BLaER1 (cell line): ENCODE measurements around the gene FSD2.
A peak's percentile ranks its signal among the peaks of the same experiment; 100 is the strongest.

Experiments
- H3K27ac ChIP-seq: shearing (Covaris generic); formaldehyde crosslinking; 2 replicates; pipeline ENCODE4 v1.8.1; 2022
- H3K27me3 ChIP-seq: shearing (Covaris generic); formaldehyde crosslinking; 2 replicates; pipeline ENCODE4 v1.8.1; 2022
- H3K36me3 ChIP-seq: shearing (Covaris generic); formaldehyde crosslinking; 2 replicates; pipeline ENCODE4 v1.8.1; 2022
- H3K4me1 ChIP-seq: shearing (Covaris generic); formaldehyde crosslinking; 2 replicates; pipeline ENCODE4 v1.8.1; 2022
- H3K4me2 ChIP-seq: shearing (Covaris generic); formaldehyde crosslinking; 2 replicates; pipeline ENCODE4 v1.8.1; 2022
- H3K4me3 ChIP-seq: shearing (Covaris generic); formaldehyde crosslinking; 2 replicates; pipeline ENCODE4 v1.8.1; 2022
- H3K9ac ChIP-seq: shearing (Covaris generic); formaldehyde crosslinking; 2 replicates; pipeline ENCODE4 v1.8.1; 2022
- H3K9me3 ChIP-seq: shearing (Covaris generic); formaldehyde crosslinking; 2 replicates; pipeline ENCODE4 v1.8.1; 2022
- H4K20me1 ChIP-seq: shearing (Covaris generic); formaldehyde crosslinking; 2 replicates; pipeline ENCODE4 v1.8.1; 2022
- Cebpa-rat ChIP-seq: shearing (Covaris generic); IDR thresholded peaks from 2 replicates; pipeline ENCODE4 v1.8.1; 2022

Gene FSD2

GRCh38 chr15:82805994-82806406 lies at the start of gene FSD2:
FSD2 (minus strand) TSS chr15:82806069; CDS start chr15:82787390, 18,679 bp downstream.
- Histone ChIP-seq H3K9ac (no peak within 1 kb of the TSS), H3K4me1 (peaks cover 59% of the 10 kb centered on the region), H3K27ac (peak within 1 kb of the TSS; percentile 36), H3K36me3 (no peaks in the 10 kb centered on the region), H3K4me2 (peak within 1 kb of the TSS; percentile 80), H3K4me3 (peak within 1 kb of the TSS; percentile 37; the same call in 1 of the 2 replicates), H3K9me3 (no peaks in the 10 kb centered on the region), H4K20me1 (peaks cover 13% of the 10 kb centered on the region), H3K27me3 (no peaks in the 10 kb centered on the region)
- TF ChIP-seq Cebpa-rat, result no peak

- no peaks in the 10 kb centered on the region for H3K9me3 ChIP-seq
- TF ChIP-seq Cebpa-rat, result no peak
These were observed 48.7 kb upstream of the FSD2 start for GRCh38 chr15:82854554-82854953.

GRCh38 chr15:82852941-82853561 lies 47.2 kb upstream of the FSD2 start:
- Histone ChIP-seq H3K27ac (peak overlapping the region; percentile 33; the same call in 1 of the 2 replicates), H4K20me1 (no peaks in the 10 kb centered on the region), H3K9me3 (no peaks in the 10 kb centered on the region), H3K9ac (no peak overlapping the region), H3K27me3 (no peaks in the 10 kb centered on the region), H3K4me3 (no peak overlapping the region), H3K4me2 (peak overlapping the region; percentile 70), H3K36me3 (no peaks in the 10 kb centered on the region), H3K4me1 (peaks cover 88% of the 10 kb centered on the region)
- TF ChIP-seq Cebpa-rat, result no peak

More at GRCh38 chr15:82854554-82854953, 48.7 kb upstream of the FSD2 start:
- Histone ChIP-seq H3K4me1 (peaks cover 74% of the 10 kb centered on the region), H3K27me3 (no peaks in the 10 kb centered on the region), H3K9ac (no peak overlapping the region), H3K27ac (no peak overlapping the region), H3K4me2 (no peak overlapping the region), H4K20me1 (no peaks in the 10 kb centered on the region), H3K4me3 (no peak overlapping the region), H3K36me3 (no peaks in the 10 kb centered on the region)

- no peaks in the 10 kb centered on the region for H3K36me3 ChIP-seq
- no peak for TF ChIP-seq Cebpa-rat
- no peak overlapping the region for H3K9ac ChIP-seq
- H3K27me3 ChIP-seq, result no peaks in the 10 kb centered on the region
- H3K4me3 ChIP-seq, result no peak overlapping the region
- peaks cover 98% of the 10 kb centered on the region for H3K4me1 ChIP-seq
- H4K20me1 ChIP-seq, result no peaks in the 10 kb centered on the region
- H3K9me3 ChIP-seq, result no peaks in the 10 kb centered on the region
- H3K27ac ChIP-seq, result no peak overlapping the region
- peak overlapping the region; percentile 70 for H3K4me2 ChIP-seq
These were observed 46.2 kb upstream of the FSD2 start for GRCh38 chr15:82851981-82852511.

GRCh38 chr15:82851306-82851850 lies 45.5 kb upstream of the FSD2 start:
- Histone ChIP-seq H3K27ac (no peak overlapping the region), H3K4me1 (peaks cover 99% of the 10 kb centered on the region), H3K36me3 (no peaks in the 10 kb centered on the region), H3K27me3 (no peaks in the 10 kb centered on the region), H3K4me2 (peak overlapping the region; percentile 76), H3K4me3 (no peak overlapping the region), H4K20me1 (no peaks in the 10 kb centered on the region), H3K9ac (no peak overlapping the region), H3K9me3 (no peaks in the 10 kb centered on the region)
- TF ChIP-seq Cebpa-rat, result no peak

GRCh38 chr15:82850731-82851130 lies 44.9 kb upstream of the FSD2 start:
- no peak overlapping the region for H3K4me3 ChIP-seq
- H3K4me2 ChIP-seq, result peak overlapping the region; percentile 76
- no peaks in the 10 kb centered on the region for H4K20me1 ChIP-seq
- H3K4me1 ChIP-seq, result peaks cover 99% of the 10 kb centered on the region
- H3K9ac ChIP-seq, result no peak overlapping the region
- no peaks in the 10 kb centered on the region for H3K9me3 ChIP-seq
- no peaks in the 10 kb centered on the region for H3K36me3 ChIP-seq
- H3K27me3 ChIP-seq, result no peaks in the 10 kb centered on the region
- no peak for TF ChIP-seq Cebpa-rat
- H3K27ac ChIP-seq, result peak overlapping the region; percentile 65

- no peaks in the 10 kb centered on the region for H3K27me3 ChIP-seq
- peak overlapping the region; percentile 65 for H3K27ac ChIP-seq
- no peaks in the 10 kb centered on the region for H3K36me3 ChIP-seq
- no peak overlapping the region for H3K4me3 ChIP-seq
- TF ChIP-seq Cebpa-rat, result no peak
- H3K4me1 ChIP-seq, result peaks cover 99% of the 10 kb centered on the region
- no peaks in the 10 kb centered on the region for H3K9me3 ChIP-seq
- H4K20me1 ChIP-seq, result no peaks in the 10 kb centered on the region
- H3K4me2 ChIP-seq, result peak overlapping the region; percentile 76
- H3K9ac ChIP-seq, result peak overlapping the region; percentile 1; the same call in 1 of the 2 replicates
These were observed 44.0 kb upstream of the FSD2 start for GRCh38 chr15:82849556-82850512.

- Histone ChIP-seq H3K36me3 (no peaks in the 10 kb centered on the region), H3K4me2 (0 out of 2 replicates have a peak overlapping the region, but pooled peaks have one; percentile 13), H3K9ac (no peak overlapping the region), H3K27me3 (no peaks in the 10 kb centered on the region), H4K20me1 (no peaks in the 10 kb centered on the region), H3K9me3 (no peaks in the 10 kb centered on the region), H3K4me3 (no peak overlapping the region), H3K4me1 (peaks cover 99% of the 10 kb centered on the region), H3K27ac (0 out of 2 replicates have a peak overlapping the region, but pooled peaks have one; percentile 16)
- no peak for TF ChIP-seq Cebpa-rat
These were observed 42.5 kb upstream of the FSD2 start for GRCh38 chr15:82848241-82848993.

- Histone ChIP-seq H3K36me3 (no peaks in the 10 kb centered on the region), H3K27me3 (no peaks in the 10 kb centered on the region), H3K4me2 (no peak overlapping the region), H3K4me3 (no peak overlapping the region), H3K9ac (no peak overlapping the region), H4K20me1 (no peaks in the 10 kb centered on the region), H3K27ac (0 out of 2 replicates have a peak overlapping the region, but pooled peaks have one; percentile 16), H3K4me1 (peaks cover 99% of the 10 kb centered on the region), H3K9me3 (no peaks in the 10 kb centered on the region)
- TF ChIP-seq Cebpa-rat, result no peak
These were observed 41.8 kb upstream of the FSD2 start for GRCh38 chr15:82847703-82848102.
